Uterus (tissue), 2 donors: Measurements from ENCODE around the gene ZRANB2.

Source experiments
- CTCF ChIP-seq, 4 experiments: fragments of 200-600 bp in 2 of 4; fragments of 450-650 bp in 2 of 4; sonication (generic) in 2 of 4; IDR thresholded peaks; one replicate each; pipeline ENCODE4 v1.5.1; 2016 to 2019; ENCODE audit warnings: antibody characterized with exemption in 4 of 4, mild to moderate bottlenecking in 2 of 4, moderate library complexity in 1 of 4
- POLR2A ChIP-seq, 2 donors: fragments of 450-650 bp; IDR thresholded peaks; one replicate each; pipeline ENCODE4 v1.6.1; 2016; ENCODE audit warnings: antibody characterized with exemption in 2 of 2, mild to moderate bottlenecking in 1 of 2, moderate library complexity in 1 of 2

GRCh38 chr1:71019233-71019969 is 61.4 kb downstream of the ZRANB2 start:
- TF ChIP-seq POLR2A (IDR thresholded peaks at IDR 0.05) (no peak), CTCF (IDR thresholded peaks at IDR 0.05) (no peak)
